SK-N-SH (cell line): ENCODE data around the gene IL32. TPM values are rescaled to one million over a fixed set of nuclear protein-coding genes. Genes with fewer than 3 reads are reported as not detected.

ENCODE experiments used
- CTCF ChIA-PET: fragments of 300-600, 350-600 bp; formaldehyde crosslinking; extraction: SDS; loops from one replicate; lab custom pipeline; 2021; lab: Yijun Ruan, JAX
- POLR2A ChIA-PET: fragments of 350-600 bp; sonication (Branson Sonifier 250); formaldehyde crosslinking; extraction: SDS; loops from one replicate; lab custom pipeline; 2020; ENCODE audit warnings: antibody characterized with exemption, inconsistent platforms; lab: Yijun Ruan, JAX
- DNase-seq: peaks from one replicate; pipeline ENCODE4 v3.0.0; 2012
- H2AFZ ChIP-seq: fragments of 200-600 bp; sonication (generic); 2 replicates; pipeline ENCODE4 v1.8.1; 2016; ENCODE audit warnings: antibody characterized with exemption, mild to moderate bottlenecking, low read depth
- H3F3A ChIP-seq: fragments of 200-600 bp; sonication (generic); replicated peaks from 2 replicates; pipeline ENCODE3; 2016; ENCODE audit warnings: antibody characterized with exemption, mild to moderate bottlenecking; ENCODE audit not compliant: insufficient read depth
- H3K27ac ChIP-seq, 2 experiments: fragments of 200-500 bp in 1 of 2; fragments of 200-600 bp in 1 of 2; sonication (Bioruptor generic) in 1 of 2; sonication (generic), shearing (Covaris generic) in 1 of 2; 2 replicates each; pipeline versions ENCODE4 v1.5.1 to v1.6.1; 2014 to 2016; ENCODE audit warnings: low read depth in 2 of 2, inconsistent platforms in 1 of 2, low read length in 1 of 2, mild to moderate bottlenecking in 1 of 2, mixed read lengths in 1 of 2
- H3K27me3 ChIP-seq: fragments of 200-600 bp; sonication (generic), shearing (Covaris generic); 2 replicates; pipeline ENCODE4 v1.6.1; 2016; ENCODE audit warnings: mixed run types; ENCODE audit not compliant: insufficient read depth
- H3K36me3 ChIP-seq, 2 experiments: fragments of 200-500 bp in 1 of 2; fragments of 200-600 bp in 1 of 2; sonication (Bioruptor generic) in 1 of 2; sonication (generic) in 1 of 2; replicated peaks in 1 of 2; 2 replicates each; pipeline versions ENCODE3 to v1.5.1; 2014 to 2016; ENCODE audit warnings: low read length in 1 of 2, mild to moderate bottlenecking in 1 of 2; ENCODE audit not compliant: insufficient read depth in 2 of 2, control insufficient read depth in 1 of 2
- H3K4me1 ChIP-seq, 2 experiments: fragments of 200-500 bp in 1 of 2; fragments of 200-600 bp in 1 of 2; sonication (Bioruptor generic) in 1 of 2; sonication (generic), shearing (Covaris generic) in 1 of 2; 2 replicates each; pipeline versions ENCODE4 v1.5.1 to v1.6.1; 2014 to 2016; ENCODE audit warnings: low read depth in 1 of 2, low read length in 1 of 2, mixed run types in 1 of 2; ENCODE audit not compliant: insufficient read depth in 2 of 2, control insufficient read depth in 1 of 2
- H3K4me2 ChIP-seq: fragments of 200-600 bp; sonication (generic), shearing (Covaris generic); 2 replicates; pipeline ENCODE4 v1.6.1; 2017; ENCODE audit warnings: mixed run types
- H3K4me3 ChIP-seq, 2 experiments: fragments of 200-500 bp in 1 of 2; fragments of 200-600 bp in 1 of 2; sonication (Bioruptor generic) in 1 of 2; sonication (generic), shearing (Covaris generic) in 1 of 2; 2 replicates each; pipeline versions ENCODE4 v1.5.1 to v1.8.1; 2014 to 2016; ENCODE audit warnings: low read depth in 2 of 2, inconsistent platforms in 1 of 2, low read length in 1 of 2, mild to moderate bottlenecking in 1 of 2, mixed read lengths in 1 of 2, moderate library complexity in 1 of 2
- H3K79me2 ChIP-seq: fragments of 200-600 bp; sonication (generic); 2 replicates; pipeline ENCODE4 v1.8.1; 2017; ENCODE audit warnings: mild to moderate bottlenecking; ENCODE audit not compliant: insufficient read depth
- H3K9ac ChIP-seq: fragments of 200-600 bp; sonication (generic); 2 replicates; pipeline ENCODE4 v1.6.1; 2017; ENCODE audit warnings: mixed run types
- H3K9me2 ChIP-seq: fragments of 200-600 bp; sonication (generic); 2 replicates; pipeline ENCODE4 v1.6.1; 2017; ENCODE audit warnings: mixed run types
- H3K9me3 ChIP-seq: fragments of 200-600 bp; sonication (generic); 2 replicates; pipeline ENCODE4 v1.6.1; 2017; ENCODE audit warnings: mixed run types, mild to moderate bottlenecking, moderate library complexity
- H4K20me1 ChIP-seq: fragments of 200-600 bp; sonication (generic); 2 replicates; pipeline ENCODE4 v1.6.1; 2017; ENCODE audit warnings: mild to moderate bottlenecking, mixed run types; ENCODE audit not compliant: insufficient read depth
- MAX ChIP-seq: IDR thresholded peaks from 2 replicates; pipeline ENCODE4 v1.4.0; 2012; ENCODE audit warnings: low read depth
- MEF2A ChIP-seq: IDR thresholded peaks from 2 replicates; pipeline ENCODE4 v1.4.0; 2012; ENCODE audit warnings: low read depth, borderline replicate concordance
- PBX3 ChIP-seq: IDR thresholded peaks from 2 replicates; pipeline ENCODE4; 2012
- POLR2AphosphoS5 ChIP-seq: IDR thresholded peaks from 2 replicates; pipeline ENCODE4 v1.6.1; 2012; ENCODE audit warnings: low read depth, low read length
- RAD21 ChIP-seq: IDR thresholded peaks from 2 replicates; pipeline ENCODE4 v1.6.1; 2012; ENCODE audit warnings: mild to moderate bottlenecking, low read length
- RCOR1 ChIP-seq: fragments of 150-350 bp; IDR thresholded peaks from 2 replicates; pipeline ENCODE4 v1.6.1; 2017; ENCODE audit warnings: antibody characterized with exemption, low read length
- RXRA ChIP-seq: IDR thresholded peaks from 2 replicates; pipeline ENCODE4 v1.4.0; 2012; ENCODE audit warnings: low read depth, mild to moderate bottlenecking, borderline replicate concordance
- SIN3A ChIP-seq: IDR thresholded peaks from 2 replicates; pipeline ENCODE4 v1.6.1; 2012; ENCODE audit warnings: low read depth, mild to moderate bottlenecking, low read length, moderate library complexity, borderline replicate concordance
- TAF1 ChIP-seq: IDR thresholded peaks from 2 replicates; pipeline ENCODE4 v1.6.1; 2012; ENCODE audit warnings: low read depth, mild to moderate bottlenecking, low read length, moderate library complexity, borderline replicate concordance
- WGBS: methylation state at CpG from one replicate; pipeline ENCODE4 v1.1.6; 2017; ENCODE audit warnings: low lambda C conversion rate; 5-methylcytosine and 5-hydroxymethylcytosine counted together
- polyA plus RNA-seq, 3 experiments: library from polyadenylated mRNA; depleted of rRNA; stranded (reverse); fragments of >200 nt; gene quantifications; 2 replicates each; pipeline ENCODE4 v1.2.3, GENCODE V29; 2012
- TF ChIP-seq, protein P1 (sequence below): fragments of 150-350 bp; IDR thresholded peaks from 2 replicates; pipeline ENCODE4 v1.6.1; 2017; ENCODE audit warnings: antibody characterized with exemption, low read length, low read depth, borderline replicate concordance
- TF ChIP-seq, protein P2 (sequence below): IDR thresholded peaks from 2 replicates; pipeline ENCODE4 v1.4.0; 2012; ENCODE audit warnings: low read depth, borderline replicate concordance
- TF ChIP-seq, protein P3 (sequence below): fragments of 150-350 bp; IDR thresholded peaks from 2 replicates; pipeline ENCODE4 v1.6.1; 2016; ENCODE audit warnings: mild to moderate bottlenecking, low read depth, low read length

Gene IL32
- polyA plus RNA-seq, 1 of the 3 experiments (the other 2 are of a cell fraction): 26.4 TPM

- H3K9ac ChIP-seq: no peak overlapping the region
- no peak overlapping the region for H3K4me2 ChIP-seq
- no peak overlapping the region for H3K4me3 ChIP-seq
- no peak for DNase-seq
- no peaks in the 10 kb centered on the region for H3K9me2 ChIP-seq
- H3K9me3 ChIP-seq: no peaks in the 10 kb centered on the region
- H3F3A ChIP-seq: peaks cover 49% of the 10 kb centered on the region
- H3K79me2 ChIP-seq: no peaks in the 10 kb centered on the region
- no peak overlapping the region for H2AFZ ChIP-seq
- H4K20me1 ChIP-seq: peaks cover 12% of the 10 kb centered on the region
- H3K4me1 ChIP-seq: peaks cover 8 to 17% of the 10 kb centered on the region in 2 experiments; a peak in 3 of 4 replicates
- peaks cover 3% of the 10 kb centered on the region; the same call in 1 of the 2 replicates for H3K27me3 ChIP-seq
- H3K36me3 ChIP-seq: peaks cover 14 to 22% of the 10 kb centered on the region in 2 experiments
- H3K27ac ChIP-seq: no peak overlapping the region
- ChIA-PET CTCF (interaction anchor here (1.1 to 9.8 kb wide), 14 partner anchors 7 to 111 kb away, joined by 3 to 141 read pairs (median 8); partner anchors contain the start of genes CLDN6, HCFC1R1, IL32 and MMP25), POLR2A (no interaction called here)
- TF ChIP-seq TAF1: no peak
- TF ChIP-seq PBX3: no peak
- TF ChIP-seq, protein P1, sequence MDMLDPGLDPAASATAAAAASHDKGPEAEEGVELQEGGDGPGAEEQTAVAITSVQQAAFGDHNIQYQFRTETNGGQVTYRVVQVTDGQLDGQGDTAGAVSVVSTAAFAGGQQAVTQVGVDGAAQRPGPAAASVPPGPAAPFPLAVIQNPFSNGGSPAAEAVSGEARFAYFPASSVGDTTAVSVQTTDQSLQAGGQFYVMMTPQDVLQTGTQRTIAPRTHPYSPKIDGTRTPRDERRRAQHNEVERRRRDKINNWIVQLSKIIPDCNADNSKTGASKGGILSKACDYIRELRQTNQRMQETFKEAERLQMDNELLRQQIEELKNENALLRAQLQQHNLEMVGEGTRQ: no peak
- TF ChIP-seq, protein P2, sequence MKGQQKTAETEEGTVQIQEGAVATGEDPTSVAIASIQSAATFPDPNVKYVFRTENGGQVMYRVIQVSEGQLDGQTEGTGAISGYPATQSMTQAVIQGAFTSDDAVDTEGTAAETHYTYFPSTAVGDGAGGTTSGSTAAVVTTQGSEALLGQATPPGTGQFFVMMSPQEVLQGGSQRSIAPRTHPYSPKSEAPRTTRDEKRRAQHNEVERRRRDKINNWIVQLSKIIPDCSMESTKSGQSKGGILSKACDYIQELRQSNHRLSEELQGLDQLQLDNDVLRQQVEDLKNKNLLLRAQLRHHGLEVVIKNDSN: no peak
- 93% methylated on average over 20 of the region's 24 CpGs for WGBS
Observed at GRCh38 chr16:3026609-3027488, 38.6 kb upstream of the IL32 start.

DNA sequence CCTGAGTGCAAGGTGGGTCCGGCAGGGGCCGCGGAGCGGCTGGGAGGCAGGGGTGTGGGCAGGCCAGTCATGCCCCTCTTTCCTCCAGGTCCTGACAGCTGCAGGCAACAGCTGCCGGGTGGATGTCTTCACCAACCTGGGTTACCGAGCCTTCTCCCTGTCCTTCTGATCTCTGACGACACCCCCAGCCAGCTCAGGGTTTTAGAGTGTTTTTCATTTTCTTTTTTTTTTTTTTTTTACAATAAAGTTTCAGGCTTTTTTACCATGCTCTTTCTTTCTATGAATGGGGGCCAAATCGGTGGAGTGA lies 38.0 kb upstream of the IL32 start:
- DNase-seq: no peak
- no peak overlapping the region for H3K9ac ChIP-seq
- H4K20me1 ChIP-seq: peaks cover 12% of the 10 kb centered on the region
- H3K9me3 ChIP-seq: no peaks in the 10 kb centered on the region
- no peak overlapping the region for H3K4me3 ChIP-seq
- H3K9me2 ChIP-seq: no peaks in the 10 kb centered on the region
- CTCF ChIA-PET: interaction anchor here (1.1 to 9.8 kb wide), 21 partner anchors 7 to 110 kb away, joined by 3 to 141 read pairs (median 6); partner anchors contain the start of genes CLDN6, CLDN9, HCFC1R1 and IL32
- no peak overlapping the region for H3K27ac ChIP-seq
- H2AFZ ChIP-seq: no peak overlapping the region
- H3K4me1 ChIP-seq: peaks cover 8 to 11% of the 10 kb centered on the region in 2 experiments; a peak in 3 of 4 replicates
- POLR2A ChIA-PET: no interaction called here
- H3K4me2 ChIP-seq: no peak overlapping the region
- H3K27me3 ChIP-seq: peaks cover 8% of the 10 kb centered on the region; the same call in 1 of the 2 replicates
- no peaks in the 10 kb centered on the region for H3K79me2 ChIP-seq
- H3F3A ChIP-seq: peaks cover 46% of the 10 kb centered on the region
- peaks cover 11 to 22% of the 10 kb centered on the region in 2 experiments for H3K36me3 ChIP-seq
- 93% methylated on average over 4 of the region's 8 CpGs for WGBS
- no peak for TF ChIP-seq PBX3
- no peak for TF ChIP-seq TAF1
- TF ChIP-seq MAX: no peak
- TF ChIP-seq POLR2AphosphoS5: no peak
- no peak for TF ChIP-seq MEF2A
- TF ChIP-seq, protein P2: no peak
- TF ChIP-seq RXRA: no peak
- TF ChIP-seq RAD21: no peak
- TF ChIP-seq, protein P3, sequence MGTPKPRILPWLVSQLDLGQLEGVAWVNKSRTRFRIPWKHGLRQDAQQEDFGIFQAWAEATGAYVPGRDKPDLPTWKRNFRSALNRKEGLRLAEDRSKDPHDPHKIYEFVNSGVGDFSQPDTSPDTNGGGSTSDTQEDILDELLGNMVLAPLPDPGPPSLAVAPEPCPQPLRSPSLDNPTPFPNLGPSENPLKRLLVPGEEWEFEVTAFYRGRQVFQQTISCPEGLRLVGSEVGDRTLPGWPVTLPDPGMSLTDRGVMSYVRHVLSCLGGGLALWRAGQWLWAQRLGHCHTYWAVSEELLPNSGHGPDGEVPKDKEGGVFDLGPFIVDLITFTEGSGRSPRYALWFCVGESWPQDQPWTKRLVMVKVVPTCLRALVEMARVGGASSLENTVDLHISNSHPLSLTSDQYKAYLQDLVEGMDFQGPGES: no peak
- TF ChIP-seq RCOR1: no peak
- no peak for TF ChIP-seq SIN3A
